SHP77 treated with DMSO at 0.1 percent for 48 hours (cell line): ENCODE results near the gene SETX.
"Not testable (repeated sequence)": the region's sequence is repeated elsewhere in the genome, so short reads cannot be mapped to it uniquely, and the experiment has no call there.

Experiments
- DNase-seq: peaks from one replicate; lab custom pipeline; 2025; lab: John Stamatoyannopoulos, UW

The SETX gene, protein sequence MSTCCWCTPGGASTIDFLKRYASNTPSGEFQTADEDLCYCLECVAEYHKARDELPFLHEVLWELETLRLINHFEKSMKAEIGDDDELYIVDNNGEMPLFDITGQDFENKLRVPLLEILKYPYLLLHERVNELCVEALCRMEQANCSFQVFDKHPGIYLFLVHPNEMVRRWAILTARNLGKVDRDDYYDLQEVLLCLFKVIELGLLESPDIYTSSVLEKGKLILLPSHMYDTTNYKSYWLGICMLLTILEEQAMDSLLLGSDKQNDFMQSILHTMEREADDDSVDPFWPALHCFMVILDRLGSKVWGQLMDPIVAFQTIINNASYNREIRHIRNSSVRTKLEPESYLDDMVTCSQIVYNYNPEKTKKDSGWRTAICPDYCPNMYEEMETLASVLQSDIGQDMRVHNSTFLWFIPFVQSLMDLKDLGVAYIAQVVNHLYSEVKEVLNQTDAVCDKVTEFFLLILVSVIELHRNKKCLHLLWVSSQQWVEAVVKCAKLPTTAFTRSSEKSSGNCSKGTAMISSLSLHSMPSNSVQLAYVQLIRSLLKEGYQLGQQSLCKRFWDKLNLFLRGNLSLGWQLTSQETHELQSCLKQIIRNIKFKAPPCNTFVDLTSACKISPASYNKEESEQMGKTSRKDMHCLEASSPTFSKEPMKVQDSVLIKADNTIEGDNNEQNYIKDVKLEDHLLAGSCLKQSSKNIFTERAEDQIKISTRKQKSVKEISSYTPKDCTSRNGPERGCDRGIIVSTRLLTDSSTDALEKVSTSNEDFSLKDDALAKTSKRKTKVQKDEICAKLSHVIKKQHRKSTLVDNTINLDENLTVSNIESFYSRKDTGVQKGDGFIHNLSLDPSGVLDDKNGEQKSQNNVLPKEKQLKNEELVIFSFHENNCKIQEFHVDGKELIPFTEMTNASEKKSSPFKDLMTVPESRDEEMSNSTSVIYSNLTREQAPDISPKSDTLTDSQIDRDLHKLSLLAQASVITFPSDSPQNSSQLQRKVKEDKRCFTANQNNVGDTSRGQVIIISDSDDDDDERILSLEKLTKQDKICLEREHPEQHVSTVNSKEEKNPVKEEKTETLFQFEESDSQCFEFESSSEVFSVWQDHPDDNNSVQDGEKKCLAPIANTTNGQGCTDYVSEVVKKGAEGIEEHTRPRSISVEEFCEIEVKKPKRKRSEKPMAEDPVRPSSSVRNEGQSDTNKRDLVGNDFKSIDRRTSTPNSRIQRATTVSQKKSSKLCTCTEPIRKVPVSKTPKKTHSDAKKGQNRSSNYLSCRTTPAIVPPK (N-terminal part only)

GRCh38 chr9:132354637-132355355 is at the start of gene SETX:
Gene SETX (minus strand): TSS chr9:132354986. CDS start chr9:132349428, 5,558 bp downstream.
- DNase-seq: peak; percentile 91

GRCh38 chr9:132404228-132404881 is 49.6 kb upstream of the SETX start:
- DNase-seq: no peak

DNA sequence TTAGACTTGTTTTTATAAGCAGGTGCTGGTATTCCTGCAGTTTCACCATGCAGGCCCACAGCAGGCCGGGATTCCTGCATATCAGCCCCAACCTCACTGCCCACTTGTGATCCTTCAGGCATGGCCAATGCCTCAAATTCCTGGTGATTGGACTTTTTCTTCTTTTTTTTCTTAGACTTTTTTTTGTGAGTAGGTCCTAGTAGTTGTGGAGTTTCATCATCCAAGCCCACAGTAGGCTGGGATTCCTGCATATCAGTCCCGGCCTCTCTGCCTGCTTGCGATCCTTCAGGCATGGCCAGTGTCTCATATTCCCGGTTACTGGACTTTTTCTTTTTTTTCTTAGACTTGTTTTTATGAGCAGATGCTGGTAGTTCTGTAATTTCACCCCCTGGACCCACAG is 47.0 kb upstream of the SETX start:
- DNase-seq: no peak

GRCh38 chr9:132395560-132395959 is 40.8 kb upstream of the SETX start:
- DNase-seq: no peak

GRCh38 chr9:132391449-132391848 is 36.7 kb upstream of the SETX start:
- no peak for DNase-seq

GRCh38 chr9:132390966-132391365 is 36.2 kb upstream of the SETX start:
- no peak for DNase-seq

GRCh38 chr9:132387133-132387532 is 32.3 kb upstream of the SETX start:
- no peak for DNase-seq

DNA sequence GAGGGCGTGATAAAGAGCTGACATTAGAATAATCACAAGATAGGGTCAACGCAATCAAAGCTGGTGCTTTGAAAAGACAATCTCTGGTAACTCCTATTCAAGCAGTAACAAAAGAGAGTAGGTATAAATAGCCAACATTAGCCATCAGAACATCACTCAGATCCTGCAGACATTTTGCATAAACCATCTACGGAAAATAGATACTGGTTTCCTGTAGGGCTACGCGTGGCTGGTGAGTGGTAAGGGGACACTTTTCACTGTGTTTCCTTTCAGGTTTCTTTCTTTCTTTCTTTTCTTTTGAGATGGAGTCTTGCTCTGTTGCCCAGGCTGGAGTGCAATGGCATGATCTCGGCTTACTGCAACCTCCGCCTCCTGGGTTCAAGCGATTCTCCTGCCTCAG is 29.6 kb upstream of the SETX start:
- DNase-seq: no peak

- DNase-seq: no peak
Measured at GRCh38 chr9:132383462-132383883, 28.7 kb upstream of the SETX start.

DNA sequence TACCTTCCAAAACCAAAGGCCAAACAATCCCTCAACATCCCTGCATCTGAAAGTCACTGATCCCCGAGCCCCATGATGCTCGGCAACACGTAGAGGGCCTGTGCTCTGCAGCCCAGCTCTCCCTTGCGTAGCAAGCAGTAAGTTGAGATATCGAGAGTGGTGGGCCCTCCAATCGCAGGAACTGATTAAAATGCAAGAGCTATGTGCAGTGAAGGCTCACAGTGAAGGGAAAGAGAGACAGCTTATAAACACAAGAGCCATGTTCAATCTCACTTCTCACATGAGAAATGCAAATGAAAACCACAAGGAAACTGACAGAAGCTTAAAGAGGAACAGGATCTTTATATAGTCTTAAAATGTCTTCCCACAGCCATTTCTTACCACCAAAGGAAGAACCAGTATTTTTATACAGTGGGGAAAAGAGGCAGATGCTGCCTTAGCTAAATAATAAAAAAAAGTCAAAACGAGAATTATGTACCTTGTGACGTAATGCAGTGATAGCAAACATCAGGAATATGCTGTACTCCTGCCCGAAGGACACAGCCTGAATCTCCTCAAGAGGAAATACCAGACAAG is 27.3 kb upstream of the SETX start:
- no peak for DNase-seq

GRCh38 chr9:132378416-132378815 is 23.6 kb upstream of the SETX start:
- not testable (repeated sequence) for DNase-seq

- DNase-seq: not testable (repeated sequence)
Measured at GRCh38 chr9:132377769-132378168, 23.0 kb upstream of the SETX start.

DNA sequence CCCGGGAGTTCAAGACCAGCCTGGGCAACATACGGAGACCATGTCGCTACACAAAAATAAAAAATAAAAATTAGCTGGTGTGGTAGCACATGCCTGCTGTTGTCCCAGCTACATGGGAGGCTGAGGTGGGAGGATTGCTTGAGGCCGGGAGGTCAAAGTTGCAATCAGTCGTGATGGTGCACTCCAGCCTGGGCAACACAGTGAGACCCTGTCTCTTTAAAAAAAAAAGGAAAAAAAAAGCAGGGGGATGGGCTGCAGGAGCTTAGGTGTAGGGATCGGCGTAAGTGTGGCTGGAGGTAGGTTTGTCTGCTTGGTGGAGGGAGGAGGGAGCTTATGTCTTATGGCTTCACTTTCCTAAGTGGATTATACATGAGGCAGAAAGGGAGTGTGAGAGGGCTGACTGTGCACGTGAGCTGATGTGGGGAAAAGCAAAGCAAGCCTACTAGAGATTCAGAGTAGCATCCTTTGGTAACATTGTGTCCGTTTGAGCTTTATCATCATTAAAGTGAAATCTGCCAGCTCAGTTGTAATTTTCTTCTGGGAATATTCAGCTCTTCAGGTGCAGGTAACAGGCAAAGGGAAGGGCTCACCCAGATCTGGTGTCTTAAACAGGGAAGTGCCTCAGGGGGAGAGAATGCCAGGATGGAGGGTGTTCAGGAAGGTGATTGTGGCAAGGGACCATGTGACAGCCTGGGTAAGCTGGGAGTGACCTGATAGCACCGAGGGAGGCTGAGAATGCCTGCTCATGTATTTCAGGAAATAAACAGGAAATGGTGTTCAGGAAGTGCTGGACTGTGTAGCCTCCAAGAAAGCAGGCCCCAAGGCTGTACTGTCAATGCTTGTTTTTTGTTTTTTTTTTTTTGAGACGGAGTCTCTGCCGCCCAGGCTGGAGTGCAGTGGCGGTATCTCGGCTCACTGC is 17.6 kb upstream of the SETX start:
- DNase-seq: no peak

DNA sequence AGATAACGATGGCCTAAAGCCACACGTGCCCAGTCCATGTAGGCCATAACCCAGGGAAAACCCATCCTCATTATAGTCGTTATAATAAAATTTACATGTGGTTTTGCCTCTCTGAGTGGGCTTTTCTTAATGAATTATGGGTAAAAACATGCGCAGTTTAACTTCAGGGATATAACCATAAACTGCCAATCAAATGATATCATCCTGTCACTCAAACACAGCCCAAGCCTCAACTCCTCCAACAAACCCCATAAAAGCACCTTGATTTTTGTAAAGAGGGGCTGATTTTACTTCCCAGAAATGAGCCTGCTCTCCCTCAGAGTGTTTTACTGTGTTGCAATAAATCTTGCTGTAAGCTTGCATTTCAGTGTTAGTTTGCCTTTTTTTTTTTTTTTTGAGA is 15.8 kb upstream of the SETX start:
- DNase-seq: no peak

DNA sequence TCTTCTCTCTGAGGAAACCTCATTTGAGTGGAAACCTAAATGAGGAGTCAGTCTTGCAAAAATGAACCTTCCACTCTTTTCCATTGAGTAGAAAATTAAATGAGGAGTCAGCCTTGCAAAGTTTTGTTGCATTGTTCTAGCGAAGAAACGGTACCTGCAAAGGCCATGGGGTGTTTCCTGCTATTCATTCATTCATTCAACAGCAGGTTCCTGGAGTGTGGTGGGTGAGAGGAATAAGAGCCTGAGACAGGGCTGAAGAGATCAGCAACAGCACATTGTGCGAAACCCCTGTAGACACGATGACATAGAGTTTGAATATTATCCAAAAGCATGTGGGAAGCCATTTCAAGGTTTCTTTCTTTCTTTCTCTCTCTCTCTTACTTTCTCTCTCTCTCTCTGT is 14.6 kb upstream of the SETX start:
- no peak for DNase-seq

DNA sequence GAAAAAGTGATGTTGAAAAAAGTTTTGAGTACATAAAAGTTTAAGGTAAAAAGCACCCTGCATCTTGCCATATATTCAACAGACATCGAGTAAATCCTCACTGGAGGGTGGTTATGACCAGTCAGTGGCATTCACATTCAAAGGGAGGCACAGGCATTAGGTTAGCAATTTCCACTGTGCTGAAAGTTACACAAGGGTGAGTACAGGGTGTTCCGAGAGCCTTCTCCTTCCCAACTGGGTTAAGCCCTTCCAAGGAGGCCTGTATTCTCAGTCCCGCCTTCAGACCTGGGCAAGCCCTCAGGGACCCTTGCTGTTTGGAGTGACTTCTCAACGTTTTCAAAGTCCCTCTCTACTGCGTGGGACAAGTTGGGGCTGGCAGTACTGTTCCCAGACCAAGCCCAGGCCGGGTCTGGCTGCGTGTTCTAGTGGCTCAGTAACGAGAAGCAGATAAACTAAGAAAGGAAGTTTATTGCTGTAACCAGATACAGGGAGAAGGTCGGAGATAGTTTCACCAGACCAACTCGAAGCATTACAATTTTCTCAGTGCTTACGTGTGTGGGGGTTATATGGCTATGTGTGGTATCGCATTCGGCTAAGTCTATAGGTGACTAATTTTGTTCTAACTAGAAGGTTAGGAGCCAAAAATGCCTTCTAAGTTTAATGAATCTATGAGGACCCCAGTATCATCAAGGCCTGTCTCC is 13.0 kb upstream of the SETX start:
- DNase-seq: no peak

- no peak for DNase-seq
Measured at GRCh38 chr9:132366481-132366880, 11.7 kb upstream of the SETX start.

DNA sequence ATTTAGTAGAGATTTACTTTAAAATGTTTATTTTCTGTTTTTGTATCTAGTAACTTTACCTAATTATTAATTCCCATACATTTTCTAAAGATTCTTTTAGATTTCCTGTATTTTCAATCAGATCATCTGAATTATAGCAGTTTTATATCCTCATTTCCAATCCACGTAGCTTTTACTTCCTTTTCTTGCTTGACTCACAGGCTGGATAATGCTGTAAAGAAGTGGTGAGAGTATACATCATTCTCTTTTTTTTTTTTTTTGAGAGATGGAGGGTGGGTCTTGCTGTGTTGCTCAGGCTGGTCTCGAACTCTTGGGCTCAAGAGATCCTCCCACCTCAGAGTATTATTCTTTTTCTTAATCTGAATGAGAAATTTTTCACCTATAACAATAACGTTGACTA is 11.2 kb upstream of the SETX start:
- DNase-seq: no peak

DNA sequence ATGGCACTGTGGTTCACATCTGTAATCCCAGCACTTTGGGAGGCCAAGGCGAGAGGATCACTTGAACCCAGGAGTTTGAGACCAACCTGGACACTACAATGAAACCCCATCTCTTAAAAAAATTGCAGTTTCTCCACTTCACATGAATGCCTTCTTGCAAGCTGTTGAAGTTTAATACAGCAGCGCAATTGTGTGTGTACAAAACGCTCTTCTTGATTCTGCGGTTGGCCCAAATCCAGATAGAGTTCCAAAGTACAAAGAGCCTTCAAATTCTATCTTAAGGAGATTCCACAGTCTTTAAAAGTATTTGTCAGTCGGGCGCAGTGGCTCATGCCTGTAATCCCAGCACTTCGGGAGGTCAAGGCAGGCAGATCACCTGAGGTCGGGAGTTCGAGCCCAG is 9.3 kb upstream of the SETX start:
- DNase-seq: no peak
